Nephron progenitor cell (in vitro differentiated cells): ENCODE results near the gene HNF4A.
"Not testable (repeated sequence)": the region's sequence is repeated elsewhere in the genome, so short reads cannot be mapped to it uniquely, and the experiment has no call there.

Experiments
- DNase-seq: peaks from one replicate; pipeline ENCODE4 v3.0.0; 2021
- H3K27ac Mint-ChIP-seq: 2 replicates; pipeline ENCODE4 v1.8.0; 2021; ENCODE audit warnings: mild to moderate bottlenecking, moderate library complexity, mixed read lengths
- H3K27me3 Mint-ChIP-seq: 2 replicates; pipeline ENCODE4 v1.8.0; 2021; ENCODE audit warnings: mild to moderate bottlenecking, low read depth, mixed read lengths; ENCODE audit not compliant: poor library complexity
- H3K36me3 Mint-ChIP-seq: 2 replicates; pipeline ENCODE4 v1.8.0; 2021; ENCODE audit warnings: low read depth, mixed read lengths
- H3K4me1 Mint-ChIP-seq: 2 replicates; pipeline ENCODE4 v1.8.0; 2021; ENCODE audit warnings: mixed read lengths
- H3K4me3 Mint-ChIP-seq: 2 replicates; pipeline ENCODE4 v1.8.0; 2021; ENCODE audit warnings: mild to moderate bottlenecking, moderate library complexity, mixed read lengths
- H3K9me3 Mint-ChIP-seq: 2 replicates; pipeline ENCODE4 v1.8.0; 2021; ENCODE audit warnings: mild to moderate bottlenecking, moderate library complexity, mixed read lengths
- TF ChIP-seq, protein P1 (sequence below): fragments of 200-600 bp; sonication (generic); IDR thresholded peaks from 2 replicates; pipeline ENCODE4 v1.5.0; 2021; ENCODE audit warnings: antibody characterized with exemption

HNF4A gene

GRCh38 chr20:44319839-44320422, 35.6 kb upstream of the HNF4A start:
- no peaks in the 10 kb centered on the region for H3K27me3 Mint-ChIP-seq
- DNase-seq = no peak
- H3K36me3 Mint-ChIP-seq = no peaks in the 10 kb centered on the region
- no peak overlapping the region for H3K4me3 Mint-ChIP-seq
- peaks cover 9% of the 10 kb centered on the region for H3K9me3 Mint-ChIP-seq
- no peak overlapping the region for H3K27ac Mint-ChIP-seq
- H3K4me1 Mint-ChIP-seq = peaks cover 7% of the 10 kb centered on the region
- TF ChIP-seq, protein P1, sequence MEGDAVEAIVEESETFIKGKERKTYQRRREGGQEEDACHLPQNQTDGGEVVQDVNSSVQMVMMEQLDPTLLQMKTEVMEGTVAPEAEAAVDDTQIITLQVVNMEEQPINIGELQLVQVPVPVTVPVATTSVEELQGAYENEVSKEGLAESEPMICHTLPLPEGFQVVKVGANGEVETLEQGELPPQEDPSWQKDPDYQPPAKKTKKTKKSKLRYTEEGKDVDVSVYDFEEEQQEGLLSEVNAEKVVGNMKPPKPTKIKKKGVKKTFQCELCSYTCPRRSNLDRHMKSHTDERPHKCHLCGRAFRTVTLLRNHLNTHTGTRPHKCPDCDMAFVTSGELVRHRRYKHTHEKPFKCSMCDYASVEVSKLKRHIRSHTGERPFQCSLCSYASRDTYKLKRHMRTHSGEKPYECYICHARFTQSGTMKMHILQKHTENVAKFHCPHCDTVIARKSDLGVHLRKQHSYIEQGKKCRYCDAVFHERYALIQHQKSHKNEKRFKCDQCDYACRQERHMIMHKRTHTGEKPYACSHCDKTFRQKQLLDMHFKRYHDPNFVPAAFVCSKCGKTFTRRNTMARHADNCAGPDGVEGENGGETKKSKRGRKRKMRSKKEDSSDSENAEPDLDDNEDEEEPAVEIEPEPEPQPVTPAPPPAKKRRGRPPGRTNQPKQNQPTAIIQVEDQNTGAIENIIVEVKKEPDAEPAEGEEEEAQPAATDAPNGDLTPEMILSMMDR = no peak

DNA sequence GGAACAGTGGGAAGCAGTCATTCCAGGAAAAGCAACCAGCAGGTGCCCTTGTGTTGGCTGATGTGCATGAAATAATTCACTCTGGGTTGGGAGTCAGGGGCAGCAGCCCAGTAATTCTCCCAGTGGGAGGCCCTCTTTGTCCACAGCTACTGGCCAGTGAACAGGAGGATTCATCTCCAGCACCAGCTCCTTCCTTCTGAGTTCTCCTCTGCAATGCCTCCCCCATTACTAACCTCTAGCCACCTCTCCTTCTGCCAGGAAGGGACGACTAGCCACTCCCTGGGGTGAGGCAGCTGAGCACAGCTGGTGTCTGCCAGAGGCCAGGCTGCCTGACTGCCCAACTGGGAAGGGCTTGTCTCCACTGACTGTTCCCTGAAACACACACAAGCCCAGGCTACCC, 31.2 kb upstream of the HNF4A start:
- TF ChIP-seq, protein P1 = no peak
- Mint-ChIP-seq H3K9me3 (peaks cover 9% of the 10 kb centered on the region), H3K4me1 (peaks cover 12% of the 10 kb centered on the region), H3K36me3 (no peaks in the 10 kb centered on the region), H3K27me3 (peaks cover 8% of the 10 kb centered on the region), H3K4me3 (no peak overlapping the region), H3K27ac (peak overlapping the region; percentile 73)
- no peak for DNase-seq

GRCh38 chr20:44326391-44327159, 28.9 kb upstream of the HNF4A start:
- Mint-ChIP-seq H3K27me3 (peaks cover 14% of the 10 kb centered on the region), H3K36me3 (no peaks in the 10 kb centered on the region), H3K27ac (no peak overlapping the region), H3K4me3 (no peak overlapping the region), H3K4me1 (peaks cover 20% of the 10 kb centered on the region), H3K9me3 (no peaks in the 10 kb centered on the region)
- peak; percentile 44 for DNase-seq
- TF ChIP-seq, protein P1 = no peak

- DNase-seq, H3K4me3 Mint-ChIP-seq, H3K9me3 Mint-ChIP-seq, H3K27ac Mint-ChIP-seq, H3K36me3 Mint-ChIP-seq: not testable (repeated sequence)
- Mint-ChIP-seq H3K4me1 (peaks cover 20% of the 10 kb centered on the region), H3K27me3 (peaks cover 14% of the 10 kb centered on the region)
Observed at GRCh38 chr20:44327748-44328147, 27.8 kb upstream of the HNF4A start.

- Mint-ChIP-seq H3K36me3 (no peaks in the 10 kb centered on the region), H3K27me3 (peaks cover 14% of the 10 kb centered on the region)
Observed at GRCh38 chr20:44328428-44328827, 27.1 kb upstream of the HNF4A start.

DNA sequence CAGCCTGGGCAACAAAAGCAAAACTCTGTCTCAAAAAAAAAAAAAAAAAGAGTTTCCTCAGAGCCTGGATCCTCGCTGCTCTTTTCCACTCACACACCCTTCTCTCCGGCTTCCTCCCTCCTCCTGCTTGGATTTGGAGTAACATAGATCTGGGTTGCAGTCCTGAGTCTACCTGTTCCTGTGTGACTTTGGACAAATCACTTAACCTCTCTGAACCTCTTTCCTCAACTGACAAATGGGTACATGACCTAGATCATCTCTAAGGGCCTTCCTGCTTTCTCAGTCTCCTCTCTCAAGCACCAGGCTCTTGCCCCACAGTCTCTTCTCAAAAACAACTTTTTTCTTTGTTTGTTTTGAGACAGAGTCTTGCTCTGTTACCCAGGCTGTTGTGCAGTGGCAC, 24.3 kb upstream of the HNF4A start:
- no peak for DNase-seq
- Mint-ChIP-seq H3K4me1 (peaks cover 23% of the 10 kb centered on the region), H3K27ac (no peak overlapping the region), H3K36me3 (no peaks in the 10 kb centered on the region), H3K4me3 (no peak overlapping the region), H3K27me3 (peaks cover 15% of the 10 kb centered on the region), H3K9me3 (no peaks in the 10 kb centered on the region)
- TF ChIP-seq, protein P1 = no peak

More at GRCh38 chr20:44328428-44328827, 27.1 kb upstream of the HNF4A start:
- TF ChIP-seq, protein P1 = no peak
- DNase-seq = no peak
- Mint-ChIP-seq H3K4me3 (no peak overlapping the region), H3K9me3 (no peaks in the 10 kb centered on the region), H3K27ac (no peak overlapping the region), H3K4me1 (peaks cover 20% of the 10 kb centered on the region)
